GM12878 (cell line): ENCODE results near the gene PCDHGA7. TPM values are rescaled to one million over a fixed set of nuclear protein-coding genes. Genes with fewer than 3 reads are reported as not detected.
"Not testable (repeated sequence)": the region's sequence is repeated elsewhere in the genome, so short reads cannot be mapped to it uniquely, and the experiment has no call there.

Experiments
- ATAC-seq: fragments of 200-7000 bp; cut with Tn5 transposase; 3 replicates; pipeline ENCODE4 v1.9.1; 2020; ENCODE audit warnings: mild to moderate bottlenecking, moderate library complexity
- BruUV-seq: library from RNA; stranded (reverse); fragments of 400-500 nt; replicated peaks from 2 replicates; lab custom pipeline; 2021; lab: Mats Ljungman, UMichigan
- CTCF ChIA-PET: fragments of 300-600 bp; sonication (Branson Sonifier 250); formaldehyde crosslinking; extraction: SDS; loops from one replicate; lab custom pipeline; 2021; ENCODE audit warnings: inconsistent platforms; lab: Yijun Ruan, JAX
- POLR2A ChIA-PET: fragments of 350-600 bp; formaldehyde crosslinking; extraction: SDS; loops from one replicate; lab custom pipeline; 2021; ENCODE audit warnings: inconsistent platforms; lab: Charles Lee
- RAD21 ChIA-PET: fragments of 300-600 bp; sonication (Branson Sonifier 250); formaldehyde crosslinking; loops from one replicate; lab custom pipeline; 2023; ENCODE audit warnings: antibody characterized with exemption; ENCODE audit not compliant: unreplicated experiment; lab: Charles Lee
- SMC1A ChIA-PET: fragments of 300-600 bp; sonication (Branson Sonifier 250); formaldehyde crosslinking; loops from one replicate; lab custom pipeline; 2023; ENCODE audit not compliant: unreplicated experiment, uncharacterized antibody; lab: Charles Lee
- DNase-seq: peaks from one replicate; pipeline ENCODE4 v3.0.0-alpha.2; 2011; ENCODE audit warnings: low read depth, low spot score
- FAIRE-seq: peaks from 3 replicates; lab custom pipeline; 2011; peaks lifted over from hg19 to GRCh38; lab: Jason Lieb, UNC
- H2AFZ ChIP-seq: 2 replicates; pipeline ENCODE4 v1.6.0; 2011; ENCODE audit warnings: low read depth, low read length, control low read depth; ENCODE audit not compliant: control insufficient read depth
- H3K27ac ChIP-seq: 2 replicates; pipeline ENCODE4 v1.5.1; 2011; ENCODE audit warnings: control low read depth; ENCODE audit not compliant: control insufficient read depth, insufficient read depth
- H3K27me3 ChIP-seq, 2 experiments: replicated peaks in 1 of 2; 2 replicates each; pipeline versions ENCODE4 v1.6.0 to v1.6.1; 2011; ENCODE audit warnings: low read length in 1 of 2; ENCODE audit not compliant: control insufficient read depth in 2 of 2, insufficient read depth in 2 of 2
- H3K36me3 ChIP-seq, 2 experiments: 2 replicates each; pipeline ENCODE4 v1.5.1; 2011; ENCODE audit warnings: low read length in 1 of 2; ENCODE audit not compliant: control insufficient read depth in 2 of 2, insufficient read depth in 2 of 2
- H3K4me1 ChIP-seq: 2 replicates; pipeline ENCODE4 v1.6.1; 2011; ENCODE audit warnings: mild to moderate bottlenecking, low read length, moderate library complexity, mixed read lengths; ENCODE audit not compliant: control insufficient read depth, insufficient read depth
- H3K4me2 ChIP-seq: 2 replicates; pipeline ENCODE4 v1.6.0; 2011; ENCODE audit warnings: control low read depth; ENCODE audit not compliant: control insufficient read depth, insufficient read depth
- H3K4me3 ChIP-seq: fragments of 200-600 bp; sonication (generic); 2 replicates; pipeline ENCODE4 v1.5.1; 2016
- H3K79me2 ChIP-seq: 2 replicates; pipeline ENCODE4 v1.6.0; 2011; ENCODE audit warnings: low read length; ENCODE audit not compliant: control insufficient read depth, insufficient read depth
- H3K9ac ChIP-seq: 2 replicates; pipeline ENCODE4 v1.8.0; 2011; ENCODE audit warnings: low read length, control low read depth, mixed read lengths; ENCODE audit not compliant: control insufficient read depth, insufficient read depth
- H3K9me3 ChIP-seq: replicated peaks from 3 replicates; pipeline ENCODE4 v1.5.1; 2011; ENCODE audit warnings: mild to moderate bottlenecking, low read length; ENCODE audit not compliant: control insufficient read depth, insufficient read depth
- H4K20me1 ChIP-seq: 2 replicates; pipeline ENCODE4 v1.6.0; 2011; ENCODE audit not compliant: control insufficient read depth, insufficient read depth
- CBX5 ChIP-seq: sonication (generic); IDR thresholded peaks from 2 replicates; pipeline ENCODE4 v1.6.1; 2016; ENCODE audit warnings: low read depth, moderate library complexity, mild to moderate bottlenecking, inconsistent platforms
- CTCF ChIP-seq, 3 experiments: IDR thresholded peaks in 2 of 3; conservative IDR thresholded peaks in 1 of 3; 2 replicates each; pipeline ENCODE4 v1.5.1; 2011; ENCODE audit warnings: low read depth in 3 of 3, low read length in 3 of 3, mild to moderate bottlenecking in 3 of 3, control low read depth in 2 of 3, moderate library complexity in 2 of 3, inconsistent platforms in 1 of 3, mixed read lengths in 1 of 3; ENCODE audit not compliant: control insufficient read depth in 2 of 3, insufficient read depth in 1 of 3; ENCODE audit errors: extremely low read depth in 1 of 3
- NRF1 ChIP-seq: conservative IDR thresholded peaks from 2 replicates; pipeline ENCODE4 v1.6.1; 2011; ENCODE audit warnings: mild to moderate bottlenecking, low read depth, low read length, improper control_type of control experiment
- RAD21 ChIP-seq: IDR thresholded peaks from 2 replicates; pipeline ENCODE4 v1.6.1; 2011; ENCODE audit warnings: mild to moderate bottlenecking, low read depth, low read length, moderate library complexity; ENCODE audit not compliant: insufficient read depth
- WGBS: methylation state at CpG from one replicate; pipeline ENCODE4 v1.1.6; 2016; ENCODE audit warnings: low lambda C conversion rate; ENCODE audit not compliant: insufficient replicate concordance, insufficient coverage; ENCODE audit errors: missing lambda C conversion rate; 5-methylcytosine and 5-hydroxymethylcytosine counted together
- in situ Hi-C: fragments of 300-500 bp; cut with MboI; formaldehyde crosslinking; loops from 9 replicates; pipeline ENCODE4 v1.14.3; 2018; ENCODE audit warnings: mixed read lengths
- intact Hi-C: fragments of 100-400 bp; cut with micrococcal nuclease; formaldehyde crosslinking; loops from one replicate; pipeline ENCODE4 v1.14.2; 2022; ENCODE audit not compliant: unreplicated experiment
- polyA plus RNA-seq, 11 experiments: library from polyadenylated mRNA; depleted of rRNA in 4 of 11; unstranded in 6 of 11; stranded (reverse) in 5 of 11; fragments of >200 nt; fragmentation: Nextera tagmentation in 4 of 11; fragmentation: Illumina TruSeq in 1 of 11; extraction: Ambion mirVana in 4 of 11; extraction: Trizol in 1 of 11; gene quantifications; 1 replicate in 1 of 11; 2 replicates in 10 of 11; pipeline versions ENCODE4 v1.2.1 to v1.2.3, GENCODE V29; 2011 to 2016; ENCODE audit warnings: inconsistent platforms in 2 of 11, missing spikeins in 2 of 11, low read depth in 1 of 11
- total RNA-seq, 4 experiments: library from RNA; depleted of rRNA in 3 of 4; stranded (reverse); fragments of >200 nt in 3 of 4; fragmentation: Illumina TruSeq in 1 of 4; extraction: Trizol in 1 of 4; gene quantifications; 2 replicates each; pipeline versions ENCODE4 v1.2.1 to v1.2.3, GENCODE V29; 2013 to 2021

PCDHGA7 gene
- total and polyA plus RNA-seq, 10 of the 15 experiments (the other 5 are each of a cell fraction or from before 2014, with no cell fraction given), result 0.01 to 0.18 (median 0.08) TPM; not detected in 3

GRCh38 chr5:141394401-141395187, 12.1 kb downstream of the PCDHGA7 start:
- RAD21 ChIA-PET, intact Hi-C loops: not testable (repeated sequence)

GRCh38 chr5:141397756-141398551, 15.4 kb downstream of the PCDHGA7 start, which contains the start of gene PCDHGB5:
Gene PCDHGB5 (plus strand): TSS chr5:141397947. CDS start chr5:141398128, 181 bp downstream.
- peak; percentile 38 for FAIRE-seq
- H4K20me1 ChIP-seq, H3K4me2 ChIP-seq, H3K27ac ChIP-seq, H3K4me1 ChIP-seq, BruUV-seq, H3K27me3 ChIP-seq, H2AFZ ChIP-seq, DNase-seq, POLR2A ChIA-PET, in situ Hi-C loops, intact Hi-C loops, H3K9ac ChIP-seq, H3K36me3 ChIP-seq, H3K79me2 ChIP-seq: not testable (repeated sequence)
- ChIA-PET RAD21 (interaction anchor here (1.4 kb wide), 1 partner anchor 15 kb away, joined by 4 read pairs; the partner anchor contains the start of gene PCDHGA10), CTCF (interaction anchor here (0.9 to 1.7 kb wide), 10 partner anchors 10 to 166 kb away, joined by 3 to 8 read pairs (median 4); partner anchors contain the start of genes PCDHGA1, PCDHGA10, PCDHGA12 and PCDHGB3), SMC1A (interaction anchor here (1.3 kb wide), 1 partner anchor 160 kb away, joined by 5 read pairs; no protein-coding TSS in a partner anchor)
- 8% methylated on average over 26 of the region's 43 CpGs for WGBS
- peak; percentile 82 for ATAC-seq
- Histone ChIP-seq H3K4me3 (peak within 1 kb of the TSS; percentile 53; the same call in 1 of the 2 replicates), H3K9me3 (peaks cover 18% of the 10 kb centered on the region; the same call in 2 of the 3 replicates)
- TF ChIP-seq NRF1 (0 out of 2 replicates have a peak, but pooled peaks have one; percentile 12), CBX5 (peak; percentile 60; the same call in 1 of the 2 replicates), RAD21 (peak; percentile 37), CTCF (IDR thresholded peaks at IDR 0.05 in 2 of 3, conservative IDR thresholded peaks at IDR 0.05 in 1 of 3; ENCODE audit: control insufficient read depth in 2 of 3, extremely low read depth in 1 of 3, insufficient read depth in 1 of 3, low read depth in 3 of 3, low read length in 3 of 3) (peak; percentile 40 to 57 (median 41); a peak in 5 of 6 replicates)

More at GRCh38 chr5:141394401-141395187, 12.1 kb downstream of the PCDHGA7 start:
- H3K4me2 ChIP-seq, FAIRE-seq, POLR2A ChIA-PET, H3K27ac ChIP-seq, H3K4me3 ChIP-seq, H3K79me2 ChIP-seq, H3K9ac ChIP-seq, H4K20me1 ChIP-seq, H3K27me3 ChIP-seq, ATAC-seq, H3K9me3 ChIP-seq, H3K4me1 ChIP-seq, DNase-seq, BruUV-seq, SMC1A ChIA-PET, in situ Hi-C loops, H3K36me3 ChIP-seq, H2AFZ ChIP-seq: not testable (repeated sequence)
- CTCF ChIA-PET, result interaction anchor here (0.6 to 1.6 kb wide), 6 partner anchors 12 to 169 kb away, joined by 3 to 6 read pairs (median 4); partner anchors contain the start of genes PCDHGA10 and PCDHGA12
- 96% methylated on average over 34 of the region's 53 CpGs for WGBS
